22Rv1 (cell line): Measurements from ENCODE around the gene BCAT1.

Source experiments
- ZFX ChIP-seq: fragments of 450-650 bp; IDR thresholded peaks from 2 replicates; pipeline ENCODE4 v1.6.1; 2017; ENCODE audit warnings: antibody characterized with exemption, borderline replicate concordance
- TF ChIP-seq, protein P1 (sequence below): fragments of 450-650 bp; IDR thresholded peaks from 2 replicates; pipeline ENCODE4 v1.5.1; 2017; ENCODE audit warnings: mild to moderate bottlenecking

DNA sequence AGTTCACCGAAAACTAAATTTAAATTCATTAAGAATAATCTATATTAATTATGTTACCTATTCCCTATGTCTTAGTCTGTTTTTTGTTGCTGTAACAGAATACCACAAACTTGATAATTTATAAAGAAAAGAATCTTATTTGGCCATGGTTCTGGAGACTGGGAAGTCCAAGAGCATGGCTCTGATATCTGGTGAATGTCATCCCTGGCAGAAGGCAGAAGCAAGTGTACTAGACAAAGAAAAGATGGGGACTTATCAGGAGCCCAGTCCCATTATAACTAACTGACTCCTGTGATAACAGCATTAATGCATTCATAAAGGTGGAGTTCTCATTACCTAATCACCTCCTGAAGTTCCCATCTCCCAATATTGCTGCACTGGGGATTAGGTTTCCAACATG lies 33.3 kb upstream of the BCAT1 start:
- TF ChIP-seq, protein P1, sequence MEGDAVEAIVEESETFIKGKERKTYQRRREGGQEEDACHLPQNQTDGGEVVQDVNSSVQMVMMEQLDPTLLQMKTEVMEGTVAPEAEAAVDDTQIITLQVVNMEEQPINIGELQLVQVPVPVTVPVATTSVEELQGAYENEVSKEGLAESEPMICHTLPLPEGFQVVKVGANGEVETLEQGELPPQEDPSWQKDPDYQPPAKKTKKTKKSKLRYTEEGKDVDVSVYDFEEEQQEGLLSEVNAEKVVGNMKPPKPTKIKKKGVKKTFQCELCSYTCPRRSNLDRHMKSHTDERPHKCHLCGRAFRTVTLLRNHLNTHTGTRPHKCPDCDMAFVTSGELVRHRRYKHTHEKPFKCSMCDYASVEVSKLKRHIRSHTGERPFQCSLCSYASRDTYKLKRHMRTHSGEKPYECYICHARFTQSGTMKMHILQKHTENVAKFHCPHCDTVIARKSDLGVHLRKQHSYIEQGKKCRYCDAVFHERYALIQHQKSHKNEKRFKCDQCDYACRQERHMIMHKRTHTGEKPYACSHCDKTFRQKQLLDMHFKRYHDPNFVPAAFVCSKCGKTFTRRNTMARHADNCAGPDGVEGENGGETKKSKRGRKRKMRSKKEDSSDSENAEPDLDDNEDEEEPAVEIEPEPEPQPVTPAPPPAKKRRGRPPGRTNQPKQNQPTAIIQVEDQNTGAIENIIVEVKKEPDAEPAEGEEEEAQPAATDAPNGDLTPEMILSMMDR = no peak
- TF ChIP-seq ZFX = no peak
